K562 (cell line): ENCODE measurements around the gene SZT2. TPM values are rescaled to one million over a fixed set of nuclear protein-coding genes. Genes with fewer than 3 reads are reported as not detected.
A peak's percentile ranks its signal among the peaks of the same experiment; 100 is the strongest.

ENCODE experiments used
- ATAC-seq: fragments of 200-7000 bp; cut with Tn5 transposase; 3 replicates; pipeline ENCODE4 v1.9.1; 2020; ENCODE audit warnings: moderate library complexity
- BruUV-seq: library from RNA; stranded (reverse); fragments of 400-500 nt; replicated peaks from 2 replicates; lab custom pipeline; 2021; lab: Mats Ljungman, UMichigan
- CTCF ChIA-PET: fragments of 300-600 bp; formaldehyde crosslinking; extraction: SDS; loops from one replicate; lab custom pipeline; 2021; ENCODE audit warnings: low intra/inter-chr PET ratio; lab: Yijun Ruan, JAX
- POLR2A ChIA-PET: fragments of 300-600, 350-650 bp; sonication (Branson Sonifier 250); formaldehyde crosslinking; extraction: SDS; loops from one replicate; lab custom pipeline; 2021; ENCODE audit warnings: antibody characterized with exemption, inconsistent platforms; lab: Yijun Ruan, JAX
- DNase-seq, 4 experiments: peaks; one replicate each; pipeline versions ENCODE4 v3.0.0 to v3.0.0-alpha.2; 2011 to 2018; ENCODE audit warnings: low spot score in 3 of 4, mixed read lengths in 3 of 4; ENCODE audit errors: extremely low read depth in 1 of 4
- FAIRE-seq: peaks from 2 replicates; lab custom pipeline; 2011; peaks lifted over from hg19 to GRCh38; lab: Jason Lieb, UNC
- H2AFZ ChIP-seq: 2 replicates; pipeline ENCODE4 v1.6.0; 2011; ENCODE audit warnings: low read depth, low read length, control low read depth, inconsistent platforms
- H3K27ac ChIP-seq: fragments of 200-600 bp; 3 replicates; pipeline ENCODE4 v1.8.0; 2011; ENCODE audit warnings: low read depth, mild to moderate bottlenecking, control low read depth, inconsistent platforms, low read length, moderate library complexity, mixed read lengths; ENCODE audit errors: extremely low read depth
- H3K27me3 ChIP-seq, 2 experiments: fragments of 300-600 bp in 1 of 2; 2 replicates in 1 of 2; 3 replicates in 1 of 2; pipeline versions ENCODE4 v1.6.0 to v1.8.0; 2011; ENCODE audit warnings: inconsistent platforms in 2 of 2, low read length in 2 of 2, mild to moderate bottlenecking in 1 of 2, mixed read lengths in 1 of 2, moderate library complexity in 1 of 2; ENCODE audit not compliant: control insufficient read depth in 2 of 2, insufficient read depth in 2 of 2
- H3K36me3 ChIP-seq: fragments of 300-600 bp; 3 replicates; pipeline ENCODE4 v1.8.0; 2011; ENCODE audit warnings: mild to moderate bottlenecking, low read length, inconsistent platforms; ENCODE audit not compliant: control insufficient read depth, insufficient read depth
- H3K4me1 ChIP-seq, 2 experiments: fragments of 200-600 bp in 1 of 2; replicated peaks in 1 of 2; 2 replicates in 1 of 2; 3 replicates in 1 of 2; pipeline versions ENCODE4 v1.5.1 to v1.8.0; 2011; ENCODE audit warnings: inconsistent platforms in 2 of 2, low read length in 2 of 2, mild to moderate bottlenecking in 1 of 2, mixed read lengths in 1 of 2, moderate library complexity in 1 of 2; ENCODE audit not compliant: control insufficient read depth in 2 of 2, insufficient read depth in 2 of 2
- H3K4me2 ChIP-seq: 2 replicates; pipeline ENCODE4 v1.6.1; 2011; ENCODE audit warnings: low read length, control low read depth, inconsistent platforms, mixed read lengths; ENCODE audit not compliant: insufficient read depth
- H3K4me3 ChIP-seq: fragments of 200-600 bp; sonication (generic), shearing (Covaris generic); 2 replicates; pipeline ENCODE4 v1.5.1; 2016; ENCODE audit warnings: control low read depth, inconsistent platforms
- H3K79me2 ChIP-seq: fragments of 200-600 bp; 3 replicates; pipeline ENCODE4 v1.8.0; 2011; ENCODE audit warnings: low read length, inconsistent platforms; ENCODE audit not compliant: control insufficient read depth, insufficient read depth
- H3K9ac ChIP-seq, 2 experiments: 2 replicates each; pipeline versions ENCODE4 v1.6.0 to v1.6.1; 2011; ENCODE audit warnings: low read depth in 2 of 2, low read length in 2 of 2, control low read depth in 1 of 2, inconsistent platforms in 1 of 2, mild to moderate bottlenecking in 1 of 2, mixed read lengths in 1 of 2; ENCODE audit not compliant: insufficient read depth in 1 of 2
- H3K9me1 ChIP-seq: one replicate; pipeline ENCODE4 v1.6.0; 2011; ENCODE audit warnings: inconsistent platforms, mild to moderate bottlenecking, low read length, moderate library complexity; ENCODE audit not compliant: control insufficient read depth, insufficient read depth
- H3K9me3 ChIP-seq: replicated peaks from 2 replicates; pipeline ENCODE4 v1.5.1; 2011; ENCODE audit warnings: low read depth, low read length, inconsistent platforms; ENCODE audit not compliant: control insufficient read depth, insufficient read depth
- H4K20me1 ChIP-seq: replicated peaks from 2 replicates; pipeline ENCODE4 v1.6.1; 2011; ENCODE audit warnings: low read length, inconsistent platforms, mixed read lengths; ENCODE audit not compliant: control insufficient read depth, insufficient read depth
- BRCA1 ChIP-seq, 2 experiments: fragments of 450-650 bp in 1 of 2; sonication (generic) in 1 of 2; formaldehyde crosslinking in 1 of 2; IDR thresholded peaks; 2 replicates each; pipeline versions ENCODE4 v1.5.0 to v1.6.1; 2017 to 2020; ENCODE audit warnings: mild to moderate bottlenecking in 1 of 2, missing genetic modification reagents in 1 of 2
- CSDE1 ChIP-seq, 2 experiments: fragments of 450-650 bp; IDR thresholded peaks; 2 replicates each; pipeline ENCODE4 v1.6.1; 2016; ENCODE audit warnings: mild to moderate bottlenecking in 1 of 2
- EHMT2 ChIP-seq: fragments of 450-650 bp; IDR thresholded peaks from 2 replicates; pipeline ENCODE4 v1.6.1; 2018; ENCODE audit warnings: antibody characterized with exemption
- FOXM1 ChIP-seq, 2 experiments: fragments of 450-650 bp in 1 of 2; sonication (generic) in 1 of 2; formaldehyde crosslinking in 1 of 2; IDR thresholded peaks; 2 replicates each; pipeline versions ENCODE4 v1.6.1 to v1.9.0; 2017 to 2022; ENCODE audit warnings: low read depth in 2 of 2, mild to moderate bottlenecking in 2 of 2, missing genetic modification reagents in 1 of 2, moderate library complexity in 1 of 2
- JUND ChIP-seq, 2 experiments: IDR thresholded peaks; 2 replicates in 1 of 2; 3 replicates in 1 of 2; pipeline ENCODE4 v1.6.1; 2011; ENCODE audit warnings: borderline replicate concordance in 2 of 2, low read depth in 2 of 2, low read length in 2 of 2, improper control_type of control experiment in 1 of 2, missing biosample characterization in 1 of 2, missing genetic modification characterization in 1 of 2, missing genetic modification reagents in 1 of 2
- KDM1A ChIP-seq, 2 experiments: fragments of 450-650 bp; IDR thresholded peaks; 2 replicates each; pipeline ENCODE4 v1.6.1; 2016; ENCODE audit warnings: mild to moderate bottlenecking in 2 of 2
- LCOR ChIP-seq: sonication (generic); formaldehyde crosslinking; IDR thresholded peaks from 2 replicates; pipeline ENCODE4 v1.8.0; 2022; ENCODE audit warnings: mild to moderate bottlenecking, missing genetic modification reagents
- MCM3 ChIP-seq: fragments of 450-650 bp; IDR thresholded peaks from 2 replicates; pipeline ENCODE4 v1.6.1; 2016
- MTA1 ChIP-seq: fragments of 450-650 bp; IDR thresholded peaks from 2 replicates; pipeline ENCODE4 v1.6.1; 2017; ENCODE audit warnings: borderline replicate concordance
- NFE2 ChIP-seq: IDR thresholded peaks from 2 replicates; pipeline ENCODE4 v1.6.1; 2014; ENCODE audit warnings: antibody characterized with exemption, low read depth
- NR2C2 ChIP-seq, 2 experiments: fragments of 200-800 bp in 1 of 2; sonication (Bioruptor generic) in 1 of 2; sonication (generic) in 1 of 2; formaldehyde crosslinking in 1 of 2; IDR thresholded peaks; 2 replicates each; pipeline versions ENCODE4 v1.6.1 to v1.8.0; 2016 to 2022; ENCODE audit warnings: mild to moderate bottlenecking in 1 of 2, missing compliant biosample characterization in 1 of 2, missing genetic modification characterization in 1 of 2, missing genetic modification reagents in 1 of 2
- SRSF9 ChIP-seq: fragments of 200-400 bp; formaldehyde crosslinking; IDR thresholded peaks from 2 replicates; pipeline ENCODE4 v1.6.1; 2017; ENCODE audit warnings: low read depth, low read length, borderline replicate concordance
- ZNF24 ChIP-seq: fragments of 450-650 bp; IDR thresholded peaks from 2 replicates; pipeline ENCODE4 v1.6.1; 2016
- WGBS: fragments of 100-300 bp; shearing (Covaris generic); methylation state at CpG from one replicate; pipeline ENCODE4 v1.1.6; 2016; ENCODE audit warnings: low coverage, mixed read lengths; ENCODE audit not compliant: insufficient coverage; ENCODE audit errors: missing lambda C conversion rate; 5-methylcytosine and 5-hydroxymethylcytosine counted together
- in situ Hi-C: fragments of 300-500 bp; cut with MboI; formaldehyde crosslinking; loops from 4 replicates; pipeline ENCODE4 v1.15.0; 2018; ENCODE audit warnings: inconsistent platforms, mixed read lengths
- intact Hi-C: fragments of 100-400 bp; cut with micrococcal nuclease; formaldehyde crosslinking; loops from 2 replicates; pipeline ENCODE4 v1.14.2; 2022
- polyA plus RNA-seq, 8 experiments: library from polyadenylated mRNA; depleted of rRNA in 4 of 8; stranded (reverse) in 5 of 8; unstranded in 3 of 8; fragments of >200 nt; fragmentation: Nextera tagmentation in 2 of 8; fragmentation: Illumina TruSeq in 1 of 8; extraction: Ambion mirVana in 2 of 8; extraction: Trizol in 1 of 8; gene quantifications; 2 replicates each; pipeline versions ENCODE4 v1.2.1 to v1.2.3, GENCODE V29; 2011 to 2014; ENCODE audit warnings: inconsistent platforms in 1 of 8, missing spikeins in 1 of 8
- total RNA-seq, 7 experiments: library from RNA; depleted of rRNA in 6 of 7; stranded (reverse); fragments of >200 nt in 6 of 7; fragmentation: Illumina TruSeq in 2 of 7; extraction: Trizol in 2 of 7; gene quantifications; 2 replicates each; pipeline versions ENCODE4 v1.2.1 to v1.2.3, GENCODE V29; 2011 to 2021; ENCODE audit warnings: low replicate concordance in 1 of 7
- TF ChIP-seq, protein P1 (sequence below): IDR thresholded peaks from 2 replicates; pipeline ENCODE4 v1.6.1; 2014; ENCODE audit warnings: antibody characterized with exemption

SZT2 gene
- total and polyA plus RNA-seq, 9 of the 15 experiments (the other 6 are each of a cell fraction or from before 2014, with no cell fraction given), result 0.88 to 31.0 (median 12.8) TPM

GRCh38 chr1:43372172-43372571, 17.5 kb upstream of the SZT2 start (continued):
- TF ChIP-seq NR2C2 (CRISPR knock-in tag; IDR thresholded peaks at IDR 0.05) (no peak), NR2C2 (tag; IDR thresholded peaks at IDR 0.05) (no peak), BRCA1 (IDR thresholded peaks at IDR 0.05) (no peak), BRCA1 (CRISPR knock-in tag; IDR thresholded peaks at IDR 0.05) (no peak), SRSF9 (no peak), MCM3 (no peak)

DNA sequence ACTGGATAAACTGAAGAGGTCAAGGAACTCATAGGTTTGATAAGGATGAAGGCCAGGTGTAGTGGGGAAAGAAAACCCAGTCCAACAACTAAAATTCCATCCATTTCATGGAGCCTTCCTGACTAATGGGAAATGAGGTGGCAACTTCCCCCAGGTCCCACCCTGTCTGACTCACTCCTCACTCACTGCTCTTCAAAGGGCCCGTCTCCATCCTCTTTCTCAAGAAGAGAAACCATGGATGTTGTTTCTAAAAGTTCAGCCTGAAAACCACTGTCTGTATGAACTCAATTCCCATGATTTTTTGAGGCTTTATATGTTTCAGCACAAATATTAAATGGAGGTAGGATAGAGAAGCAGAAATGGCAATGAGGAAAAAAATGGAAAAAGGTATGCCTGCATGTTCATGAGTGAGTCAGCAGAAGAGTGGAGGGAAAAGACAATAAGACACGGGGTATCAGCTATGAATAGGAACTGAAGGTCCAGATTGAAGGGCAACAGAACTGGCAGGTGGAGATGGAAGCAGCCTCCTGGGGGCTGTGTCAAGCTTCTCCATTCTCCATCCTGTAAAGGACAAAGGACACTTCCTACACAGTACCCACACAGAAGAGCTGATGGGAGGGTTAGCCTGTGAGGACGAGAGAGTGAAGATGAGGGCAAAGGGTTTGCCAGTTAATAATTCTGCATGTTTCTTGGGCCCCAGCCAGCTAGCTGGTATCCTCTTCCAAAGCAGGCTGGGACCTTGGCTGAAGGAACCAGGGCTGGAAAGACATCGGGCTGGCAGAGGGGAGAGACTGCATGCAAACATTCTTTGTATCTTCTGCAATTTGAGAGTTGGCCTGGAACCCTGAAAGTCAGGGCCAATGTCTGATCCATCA, 16.4 kb upstream of the SZT2 start:
- CTCF ChIA-PET, result no interaction called here
- no peak overlapping the region for H2AFZ ChIP-seq
- intact Hi-C loops (no loop called here), in situ Hi-C loops (no loop called here)
- peaks cover 8% of the 10 kb centered on the region for H3K79me2 ChIP-seq
- H3K4me2 ChIP-seq, result no peak overlapping the region; the same call in 1 of the 2 replicates
- BruUV-seq, result no TSS peak
- ATAC-seq (no peak), DNase-seq (no peak), FAIRE-seq (no peak)
- H3K27ac ChIP-seq, result no peak overlapping the region; the same call in 2 of the 3 replicates
- no peak overlapping the region for H3K4me3 ChIP-seq
- H3K27me3 ChIP-seq, result no peaks in the 10 kb centered on the region
- H3K9ac ChIP-seq, result no peak overlapping the region
- no peaks in the 10 kb centered on the region; the same call in 2 of the 3 replicates for H3K36me3 ChIP-seq
- POLR2A ChIA-PET, result interaction anchor here (1.0 to 7.2 kb wide), 2 partner anchors 10 to 15 kb away, joined by 3 to 72 read pairs; partner anchors contain the start of genes MED8 and SZT2
- H4K20me1 ChIP-seq, result no peaks in the 10 kb centered on the region; the same call in 1 of the 2 replicates
- WGBS, result 32% methylated on average over 4 of the region's 4 CpGs
- H3K4me1 ChIP-seq, result peaks cover 7 to 22% of the 10 kb centered on the region in 2 experiments
- H3K9me1 ChIP-seq, result peaks cover 3% of the 10 kb centered on the region
- no peaks in the 10 kb centered on the region for H3K9me3 ChIP-seq
- TF ChIP-seq, protein P1, sequence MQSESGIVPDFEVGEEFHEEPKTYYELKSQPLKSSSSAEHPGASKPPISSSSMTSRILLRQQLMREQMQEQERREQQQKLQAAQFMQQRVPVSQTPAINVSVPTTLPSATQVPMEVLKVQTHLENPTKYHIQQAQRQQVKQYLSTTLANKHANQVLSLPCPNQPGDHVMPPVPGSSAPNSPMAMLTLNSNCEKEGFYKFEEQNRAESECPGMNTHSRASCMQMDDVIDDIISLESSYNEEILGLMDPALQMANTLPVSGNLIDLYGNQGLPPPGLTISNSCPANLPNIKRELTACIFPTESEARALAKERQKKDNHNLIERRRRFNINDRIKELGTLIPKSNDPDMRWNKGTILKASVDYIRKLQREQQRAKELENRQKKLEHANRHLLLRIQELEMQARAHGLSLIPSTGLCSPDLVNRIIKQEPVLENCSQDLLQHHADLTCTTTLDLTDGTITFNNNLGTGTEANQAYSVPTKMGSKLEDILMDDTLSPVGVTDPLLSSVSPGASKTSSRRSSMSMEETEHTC, result no peak
- TF ChIP-seq NFE2, result peak; percentile 54; the same call in 1 of the 2 replicates
- TF ChIP-seq JUND (IDR thresholded peaks at IDR 0.05; ENCODE audit: borderline replicate concordance, low read depth, low read length), result peak; percentile 78
- TF ChIP-seq JUND (tag; IDR thresholded peaks at IDR 0.05; ENCODE audit: borderline replicate concordance, low read depth, low read length), result peak; percentile 46; the same call in 2 of the 3 replicates
- TF ChIP-seq LCOR (CRISPR knock-in tag), result no peak
- no peak for TF ChIP-seq CSDE1 (IDR thresholded peaks at IDR 0.05)
- peak; percentile 57 to 62; a peak in 3 of 4 replicates for TF ChIP-seq KDM1A (IDR thresholded peaks at IDR 0.05)
- no peak for TF ChIP-seq FOXM1 (IDR thresholded peaks at IDR 0.05; ENCODE audit: low read depth)
- TF ChIP-seq FOXM1 (CRISPR knock-in tag; IDR thresholded peaks at IDR 0.05; ENCODE audit: low read depth), result no peak
- TF ChIP-seq EHMT2, result 0 out of 2 replicates have a peak, but pooled peaks have one; percentile 30
- TF ChIP-seq MTA1, result no peak
- no peak for TF ChIP-seq ZNF24
